Endothelial cell of umbilical vein (primary cell): ENCODE measurements around the gene GLI2. TPM values are rescaled to one million over a fixed set of nuclear protein-coding genes. Genes with fewer than 3 reads are reported as not detected.

Experiments used
- BruUV-seq: library from RNA; stranded (reverse); fragments of 400-500 nt; replicated peaks from 2 replicates; lab custom pipeline; 2021; lab: Mats Ljungman, UMichigan
- CTCF ChIA-PET: fragments of 300-600, 350-600 bp; sonication (Branson Sonifier 250); formaldehyde crosslinking; loops from one replicate; lab custom pipeline; 2021; ENCODE audit warnings: antibody characterized with exemption, inconsistent platforms; lab: Charles Lee
- POLR2A ChIA-PET: fragments of 300-600, 350-600 bp; sonication (Branson Sonifier 250); formaldehyde crosslinking; loops from one replicate; lab custom pipeline; 2021; ENCODE audit warnings: antibody characterized with exemption, inconsistent platforms; lab: Charles Lee
- DNase-seq: peaks from one replicate; pipeline ENCODE4 v3.0.0-alpha.2; 2011; ENCODE audit warnings: low read depth, low spot score
- FAIRE-seq: peaks from 2 replicates; lab custom pipeline; 2011; peaks lifted over from hg19 to GRCh38; lab: Jason Lieb, UNC
- H2AFZ ChIP-seq: 2 replicates; pipeline ENCODE4 v1.6.0; 2012; ENCODE audit warnings: low read depth, low read length, control low read depth, inconsistent platforms
- H3K27ac ChIP-seq: 2 replicates; pipeline ENCODE4 v1.5.1; 2011; ENCODE audit warnings: low read depth, mild to moderate bottlenecking, control low read depth, low read length, moderate library complexity; ENCODE audit not compliant: insufficient read depth
- H3K27me3 ChIP-seq, 2 experiments: 2 replicates each; pipeline versions ENCODE4 v1.6.0 to v1.6.1; 2011; ENCODE audit warnings: low read length in 2 of 2, mixed read lengths in 1 of 2; ENCODE audit not compliant: control insufficient read depth in 2 of 2, insufficient read depth in 2 of 2
- H3K36me3 ChIP-seq, 2 experiments: 2 replicates in 1 of 2; 3 replicates in 1 of 2; pipeline ENCODE4 v1.5.1; 2011; ENCODE audit warnings: low read length in 2 of 2, mild to moderate bottlenecking in 1 of 2, moderate library complexity in 1 of 2; ENCODE audit not compliant: control insufficient read depth in 2 of 2, insufficient read depth in 2 of 2; ENCODE audit errors: extremely low read depth in 1 of 2
- H3K4me1 ChIP-seq: 3 replicates; pipeline ENCODE4 v1.5.1; 2011; ENCODE audit warnings: mild to moderate bottlenecking, low read length; ENCODE audit not compliant: control insufficient read depth, insufficient read depth; ENCODE audit errors: extremely low read depth
- H3K4me2 ChIP-seq: 2 replicates; pipeline ENCODE4 v1.6.1; 2011; ENCODE audit warnings: low read length, control low read depth, mixed read lengths; ENCODE audit not compliant: insufficient read depth
- H3K4me3 ChIP-seq, 3 experiments: fragments of 200-600 bp in 1 of 3; sonication (generic), shearing (Covaris generic) in 1 of 3; replicated peaks in 1 of 3; 2 replicates each; pipeline ENCODE4 v1.5.1; 2011 to 2016; ENCODE audit warnings: control low read depth in 3 of 3, low read length in 3 of 3, mild to moderate bottlenecking in 2 of 3, inconsistent platforms in 1 of 3, low read depth in 1 of 3, moderate library complexity in 1 of 3; ENCODE audit not compliant: insufficient read depth in 1 of 3
- H3K79me2 ChIP-seq: 2 replicates; pipeline ENCODE4 v1.6.0; 2012; ENCODE audit warnings: low read length, inconsistent platforms; ENCODE audit not compliant: control insufficient read depth, insufficient read depth
- H3K9ac ChIP-seq: replicated peaks from 2 replicates; pipeline ENCODE3; 2011; ENCODE audit warnings: low read length, control low read depth; ENCODE audit not compliant: insufficient read depth; ENCODE audit errors: extremely low read depth
- H3K9me1 ChIP-seq: replicated peaks from 3 replicates; pipeline ENCODE4 v1.6.0; 2011; ENCODE audit warnings: mild to moderate bottlenecking, low read length; ENCODE audit not compliant: control insufficient read depth, insufficient read depth; ENCODE audit errors: extremely low read depth
- H3K9me3 ChIP-seq: replicated peaks from 2 replicates; pipeline ENCODE4 v1.5.1; 2012; ENCODE audit warnings: low read length, inconsistent platforms; ENCODE audit not compliant: control insufficient read depth, insufficient read depth
- H4K20me1 ChIP-seq: replicated peaks from 2 replicates; pipeline ENCODE3; 2011; ENCODE audit warnings: mild to moderate bottlenecking, low read length; ENCODE audit not compliant: control insufficient read depth, insufficient read depth; ENCODE audit errors: extremely low read depth
- FOS ChIP-seq: IDR thresholded peaks from 2 replicates; pipeline ENCODE4 v1.6.1; 2011; ENCODE audit warnings: mild to moderate bottlenecking, low read length, moderate library complexity, borderline replicate concordance; ENCODE audit not compliant: insufficient read depth
- GATA2 ChIP-seq: IDR thresholded peaks from 2 replicates; pipeline ENCODE4 v1.7.0; 2011; ENCODE audit warnings: low read depth, mild to moderate bottlenecking, moderate library complexity, mixed read lengths, low read length; ENCODE audit not compliant: insufficient read length, insufficient read depth
- JUN ChIP-seq: IDR thresholded peaks from 2 replicates; pipeline ENCODE4 v1.6.1; 2011; ENCODE audit warnings: borderline replicate concordance, low read depth; ENCODE audit not compliant: insufficient read length, insufficient read depth
- POLR2A ChIP-seq: IDR thresholded peaks from 2 replicates; pipeline ENCODE4 v1.6.1; 2012; ENCODE audit warnings: low read depth, mild to moderate bottlenecking, control low read depth, low read length
- POLR2AphosphoS5 ChIP-seq: IDR thresholded peaks from 2 replicates; pipeline ENCODE4 v1.6.1; 2012; ENCODE audit warnings: low read depth, mild to moderate bottlenecking, control low read depth, low read length, moderate library complexity; ENCODE audit not compliant: insufficient read depth
- dilution Hi-C: fragments of 300-500 bp; cut with MboI; formaldehyde crosslinking; loops from one replicate; pipeline ENCODE4 v1.15.0; 2019; ENCODE audit warnings: low sequenced_read_pairs; ENCODE audit not compliant: extremely low pct_ligation_motif_present
- intact Hi-C: fragments of 100-400 bp; cut with micrococcal nuclease; formaldehyde crosslinking; loops from one replicate; pipeline ENCODE4 v1.10.0; 2022
- polyA plus RNA-seq, 4 experiments: library from polyadenylated mRNA; depleted of rRNA in 3 of 4; stranded (reverse) in 3 of 4; unstranded in 1 of 4; fragments of >200 nt; gene quantifications; 2 replicates each; pipeline versions ENCODE4 v1.2.1 to v1.2.3, GENCODE V29; 2011 to 2012; ENCODE audit warnings: missing spikeins in 1 of 4
- total RNA-seq: library from RNA; stranded (reverse); gene quantifications from 2 replicates; pipeline ENCODE4 v1.2.3, GENCODE V29; 2021
- TF ChIP-seq, protein P1 (sequence below): IDR thresholded peaks from 2 replicates; pipeline ENCODE4 v1.6.1; 2011; ENCODE audit not compliant: insufficient read depth, insufficient read length
- TF ChIP-seq, protein P2 (sequence below), 2 donors: IDR thresholded peaks; 1 replicate in 1 of 2; 2 replicates in 1 of 2; pipeline ENCODE4 v1.5.1; 2011; ENCODE audit warnings: low read length in 2 of 2, mild to moderate bottlenecking in 2 of 2, moderate library complexity in 2 of 2, control low read depth in 1 of 2, inconsistent platforms in 1 of 2, low read depth in 1 of 2; ENCODE audit not compliant: insufficient read depth in 1 of 2; ENCODE audit errors: extremely low read depth in 1 of 2

The GLI2 gene
- total and polyA plus RNA-seq, 2 donors (not counting 3 experiments of a cell fraction or from before 2014, with no cell fraction given), result 0.13 TPM; not detected in 1

DNA sequence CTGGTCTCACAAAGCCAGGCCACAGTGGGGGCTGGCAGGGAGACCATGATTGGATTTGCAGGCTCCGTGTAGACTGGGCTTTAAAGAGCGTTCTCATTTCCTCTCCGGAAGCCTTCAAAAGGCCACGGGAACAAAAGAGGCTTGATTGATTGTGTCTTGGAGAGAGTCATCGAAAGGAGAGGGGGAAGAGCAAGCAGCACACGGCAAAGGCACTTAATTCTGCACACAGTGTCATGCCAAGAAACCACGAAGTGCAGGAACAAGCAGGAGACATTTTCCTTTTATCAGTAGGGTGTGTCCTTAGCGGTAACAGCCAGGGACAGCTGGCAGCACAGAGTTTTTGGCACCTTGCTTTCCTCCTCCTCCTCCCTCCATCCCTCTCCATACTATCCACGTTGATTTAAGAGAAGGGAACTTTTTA is 47.7 kb downstream of the GLI2 start:
- Histone ChIP-seq H3K9me1 (no peaks in the 10 kb centered on the region), H3K36me3 (no peaks in the 10 kb centered on the region), H3K27me3 (peaks cover 0 to 2% of the 10 kb centered on the region in 2 experiments), H3K79me2 (no peaks in the 10 kb centered on the region), H3K4me2 (no peak overlapping the region), H3K27ac (no peak overlapping the region), H4K20me1 (no peaks in the 10 kb centered on the region), H2AFZ (no peak overlapping the region), H3K4me1 (peaks cover 8% of the 10 kb centered on the region), H3K9ac (no peak overlapping the region), H3K4me3 (no peak overlapping the region), H3K9me3 (no peaks in the 10 kb centered on the region)
- POLR2A ChIA-PET, result no interaction called here
- intact Hi-C loops (loop anchor here (5.0 kb wide), 1 partner anchor 164 kb away; no protein-coding TSS in a partner anchor), dilution Hi-C loops (no loop called here)
- no peak for FAIRE-seq
- TF ChIP-seq, protein P1, sequence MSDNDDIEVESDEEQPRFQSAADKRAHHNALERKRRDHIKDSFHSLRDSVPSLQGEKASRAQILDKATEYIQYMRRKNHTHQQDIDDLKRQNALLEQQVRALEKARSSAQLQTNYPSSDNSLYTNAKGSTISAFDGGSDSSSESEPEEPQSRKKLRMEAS, result no peak
- TF ChIP-seq, protein P2, sequence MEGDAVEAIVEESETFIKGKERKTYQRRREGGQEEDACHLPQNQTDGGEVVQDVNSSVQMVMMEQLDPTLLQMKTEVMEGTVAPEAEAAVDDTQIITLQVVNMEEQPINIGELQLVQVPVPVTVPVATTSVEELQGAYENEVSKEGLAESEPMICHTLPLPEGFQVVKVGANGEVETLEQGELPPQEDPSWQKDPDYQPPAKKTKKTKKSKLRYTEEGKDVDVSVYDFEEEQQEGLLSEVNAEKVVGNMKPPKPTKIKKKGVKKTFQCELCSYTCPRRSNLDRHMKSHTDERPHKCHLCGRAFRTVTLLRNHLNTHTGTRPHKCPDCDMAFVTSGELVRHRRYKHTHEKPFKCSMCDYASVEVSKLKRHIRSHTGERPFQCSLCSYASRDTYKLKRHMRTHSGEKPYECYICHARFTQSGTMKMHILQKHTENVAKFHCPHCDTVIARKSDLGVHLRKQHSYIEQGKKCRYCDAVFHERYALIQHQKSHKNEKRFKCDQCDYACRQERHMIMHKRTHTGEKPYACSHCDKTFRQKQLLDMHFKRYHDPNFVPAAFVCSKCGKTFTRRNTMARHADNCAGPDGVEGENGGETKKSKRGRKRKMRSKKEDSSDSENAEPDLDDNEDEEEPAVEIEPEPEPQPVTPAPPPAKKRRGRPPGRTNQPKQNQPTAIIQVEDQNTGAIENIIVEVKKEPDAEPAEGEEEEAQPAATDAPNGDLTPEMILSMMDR (IDR thresholded peaks at IDR 0.05; ENCODE audit: extremely low read depth in 1 of 2, insufficient read depth in 1 of 2, low read depth in 1 of 2, low read length in 2 of 2), result no peak
- TF ChIP-seq JUN (no peak), FOS (peak; percentile 54), POLR2A (no peak), GATA2 (peak; percentile 19), POLR2AphosphoS5 (peak; percentile 20)
- CTCF ChIA-PET, result no interaction called here
- DNase-seq, result peak; percentile 27
- no TSS peak for BruUV-seq
